ENCODE measurements around the gene SPSB3. TPM values are rescaled to one million over a fixed set of nuclear protein-coding genes. Genes with fewer than 3 reads are reported as not detected.

Gene SPSB3
- total and polyA plus RNA-seq, 2 donors (not counting 1 experiment from before 2014, with no cell fraction given) = 9.6 to 32.7 TPM

GRCh38 chr16:1754204-1754603 lies 28.2 kb downstream of the SPSB3 start:
- Histone ChIP-seq H3K4me3 (replicated peaks in 1 of 4; ENCODE audit: control extremely low read depth in 1 of 4, insufficient read depth in 1 of 4, low read depth in 3 of 4, low read length in 4 of 4) (no peak overlapping the region), H2AFZ (ENCODE audit: low read length) (no peak overlapping the region), H4K20me1 (ENCODE audit: control insufficient read depth, extremely low read depth, insufficient read depth, low read length) (no peaks in the 10 kb centered on the region), H3K9ac (ENCODE audit: insufficient read depth, low read length) (no peak overlapping the region), H3K36me3 (ENCODE audit: control insufficient read depth, insufficient read depth, low read length) (peaks cover 15% of the 10 kb centered on the region), H3K79me2 (ENCODE audit: control insufficient read depth, insufficient read depth, low read length) (no peaks in the 10 kb centered on the region), H3K27me3 (ENCODE audit: control insufficient read depth, insufficient read depth, low read length) (no peaks in the 10 kb centered on the region), H3K4me2 (ENCODE audit: extremely low read depth, insufficient read depth, low read length) (no peak overlapping the region), H3K9me3 (ENCODE audit: control insufficient read depth, insufficient read depth, low read depth, low read length) (no peaks in the 10 kb centered on the region), H3K4me1 (ENCODE audit: control insufficient read depth, extremely low read depth, insufficient read depth, low read length) (no peaks in the 10 kb centered on the region), H3K27ac (ENCODE audit: insufficient read depth, low read length) (no peak overlapping the region)
- no peak for TF ChIP-seq EZH2 (IDR thresholded peaks at IDR 0.05; ENCODE audit: low read length, missing control alignments)
- TF ChIP-seq, protein P1, sequence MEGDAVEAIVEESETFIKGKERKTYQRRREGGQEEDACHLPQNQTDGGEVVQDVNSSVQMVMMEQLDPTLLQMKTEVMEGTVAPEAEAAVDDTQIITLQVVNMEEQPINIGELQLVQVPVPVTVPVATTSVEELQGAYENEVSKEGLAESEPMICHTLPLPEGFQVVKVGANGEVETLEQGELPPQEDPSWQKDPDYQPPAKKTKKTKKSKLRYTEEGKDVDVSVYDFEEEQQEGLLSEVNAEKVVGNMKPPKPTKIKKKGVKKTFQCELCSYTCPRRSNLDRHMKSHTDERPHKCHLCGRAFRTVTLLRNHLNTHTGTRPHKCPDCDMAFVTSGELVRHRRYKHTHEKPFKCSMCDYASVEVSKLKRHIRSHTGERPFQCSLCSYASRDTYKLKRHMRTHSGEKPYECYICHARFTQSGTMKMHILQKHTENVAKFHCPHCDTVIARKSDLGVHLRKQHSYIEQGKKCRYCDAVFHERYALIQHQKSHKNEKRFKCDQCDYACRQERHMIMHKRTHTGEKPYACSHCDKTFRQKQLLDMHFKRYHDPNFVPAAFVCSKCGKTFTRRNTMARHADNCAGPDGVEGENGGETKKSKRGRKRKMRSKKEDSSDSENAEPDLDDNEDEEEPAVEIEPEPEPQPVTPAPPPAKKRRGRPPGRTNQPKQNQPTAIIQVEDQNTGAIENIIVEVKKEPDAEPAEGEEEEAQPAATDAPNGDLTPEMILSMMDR (conservative IDR thresholded peaks at IDR 0.05 in 1 of 2, IDR thresholded peaks at IDR 0.05 in 1 of 2; ENCODE audit: low read depth in 1 of 2, low read length in 2 of 2) = no peak
- DNase-seq (ENCODE audit: low read depth in 2 of 2) = peak in 1 of 2 donors; percentile 38

GRCh38 chr16:1752853-1753252 lies 29.5 kb downstream of the SPSB3 start:
- H2AFZ ChIP-seq (ENCODE audit: low read length) = no peak overlapping the region
- H3K79me2 ChIP-seq (ENCODE audit: control insufficient read depth, insufficient read depth, low read length) = no peaks in the 10 kb centered on the region
- no peaks in the 10 kb centered on the region for H3K27me3 ChIP-seq (ENCODE audit: control insufficient read depth, insufficient read depth, low read length)
- no peak overlapping the region for H3K4me3 ChIP-seq (replicated peaks in 1 of 4; ENCODE audit: control extremely low read depth in 1 of 4, insufficient read depth in 1 of 4, low read depth in 3 of 4, low read length in 4 of 4)
- no peak for TF ChIP-seq EZH2 (IDR thresholded peaks at IDR 0.05; ENCODE audit: low read length, missing control alignments)
- TF ChIP-seq, protein P1 (conservative IDR thresholded peaks at IDR 0.05 in 1 of 2, IDR thresholded peaks at IDR 0.05 in 1 of 2; ENCODE audit: low read depth in 1 of 2, low read length in 2 of 2) = no peak
- no peak for DNase-seq (ENCODE audit: low read depth in 2 of 2)
- no peaks in the 10 kb centered on the region for H3K9me3 ChIP-seq (ENCODE audit: control insufficient read depth, insufficient read depth, low read depth, low read length)
- no peak overlapping the region for H3K4me2 ChIP-seq (ENCODE audit: extremely low read depth, insufficient read depth, low read length)
- H3K36me3 ChIP-seq (ENCODE audit: control insufficient read depth, insufficient read depth, low read length) = peaks cover 17% of the 10 kb centered on the region
- no peak overlapping the region for H3K27ac ChIP-seq (ENCODE audit: insufficient read depth, low read length)
- H4K20me1 ChIP-seq (ENCODE audit: control insufficient read depth, extremely low read depth, insufficient read depth, low read length) = no peaks in the 10 kb centered on the region
- H3K4me1 ChIP-seq (ENCODE audit: control insufficient read depth, extremely low read depth, insufficient read depth, low read length) = no peaks in the 10 kb centered on the region
- no peak overlapping the region for H3K9ac ChIP-seq (ENCODE audit: insufficient read depth, low read length)

- H3K36me3 ChIP-seq (ENCODE audit: control insufficient read depth, insufficient read depth, low read length) = peaks cover 20% of the 10 kb centered on the region
- DNase-seq (ENCODE audit: low read depth in 2 of 2) = no peak
Observed at GRCh38 chr16:1751946-1752345, 30.4 kb downstream of the SPSB3 start.

More at GRCh38 chr16:1751946-1752345, 30.4 kb downstream of the SPSB3 start:
- Histone ChIP-seq H3K9me3 (ENCODE audit: control insufficient read depth, insufficient read depth, low read depth, low read length) (no peaks in the 10 kb centered on the region), H3K4me3 (replicated peaks in 1 of 4; ENCODE audit: control extremely low read depth in 1 of 4, insufficient read depth in 1 of 4, low read depth in 3 of 4, low read length in 4 of 4) (no peak overlapping the region), H3K9ac (ENCODE audit: insufficient read depth, low read length) (no peak overlapping the region), H4K20me1 (ENCODE audit: control insufficient read depth, extremely low read depth, insufficient read depth, low read length) (no peaks in the 10 kb centered on the region), H3K79me2 (ENCODE audit: control insufficient read depth, insufficient read depth, low read length) (no peaks in the 10 kb centered on the region), H3K27me3 (ENCODE audit: control insufficient read depth, insufficient read depth, low read length) (no peaks in the 10 kb centered on the region), H3K4me2 (ENCODE audit: extremely low read depth, insufficient read depth, low read length) (no peak overlapping the region), H2AFZ (ENCODE audit: low read length) (no peak overlapping the region), H3K27ac (ENCODE audit: insufficient read depth, low read length) (no peak overlapping the region), H3K4me1 (ENCODE audit: control insufficient read depth, extremely low read depth, insufficient read depth, low read length) (no peaks in the 10 kb centered on the region)
- no peak for TF ChIP-seq EZH2 (IDR thresholded peaks at IDR 0.05; ENCODE audit: low read length, missing control alignments)

Data from fibroblast of lung (primary cell).